PC-9 (cell line): ENCODE data around the gene TSHZ2.

Source experiments
- CTCF ChIP-seq: fragments of 200-600 bp; sonication (generic); conservative IDR thresholded peaks from 2 replicates; pipeline ENCODE4 v1.6.1; 2017; ENCODE audit warnings: mixed run types, antibody characterized with exemption, mild to moderate bottlenecking, moderate library complexity
- EZH2 ChIP-seq: fragments of 200-600 bp; sonication (generic); IDR thresholded peaks from 2 replicates; pipeline ENCODE4 v1.8.0; 2017; ENCODE audit warnings: antibody characterized with exemption, low read depth

- no peak for TF ChIP-seq CTCF
- TF ChIP-seq EZH2, result no peak
These were observed 521.2 kb downstream of the TSHZ2 start for GRCh38 chr20:53493311-53493857.
